Bone marrow (tissue), 2 donors: ENCODE data around the gene DNAJA3.
"Not testable (repeated sequence)": the region's sequence is repeated elsewhere in the genome, so short reads cannot be mapped to it uniquely, and the experiment has no call there.

ENCODE experiments used
- DNase-seq, 2 donors: peaks; one replicate each; lab custom pipeline; 2025; lab: John Stamatoyannopoulos, UW

DNAJA3 gene

GRCh38 chr16:4387781-4388180 is 37.9 kb upstream of the DNAJA3 start:
- no peak for DNase-seq

GRCh38 chr16:4388271-4389021 is 37.2 kb upstream of the DNAJA3 start:
- DNase-seq: no peak

GRCh38 chr16:4389051-4389955 is 36.4 kb upstream of the DNAJA3 start:
- no peak for DNase-seq

GRCh38 chr16:4390266-4391260 is 35.1 kb upstream of the DNAJA3 start:
- DNase-seq: no peak

GRCh38 chr16:4391631-4392381 is 33.9 kb upstream of the DNAJA3 start:
- DNase-seq: no peak

- no peak for DNase-seq
These were observed 33.1 kb upstream of the DNAJA3 start for GRCh38 chr16:4392382-4393239.

- DNase-seq: no peak
These were observed 32.4 kb upstream of the DNAJA3 start for GRCh38 chr16:4393240-4393600.

- not testable (repeated sequence) for DNase-seq
These were observed 31.8 kb upstream of the DNAJA3 start for GRCh38 chr16:4393850-4394249.

GRCh38 chr16:4395055-4395726 is 30.5 kb upstream of the DNAJA3 start:
- no peak for DNase-seq

GRCh38 chr16:4399001-4399730 is 26.5 kb upstream of the DNAJA3 start:
- no peak for DNase-seq

- no peak for DNase-seq
These were observed 24.6 kb upstream of the DNAJA3 start for GRCh38 chr16:4401094-4401501.

- no peak for DNase-seq
These were observed 24.2 kb upstream of the DNAJA3 start for GRCh38 chr16:4401510-4401909.

- DNase-seq: peak; percentile 25 to 52
These were observed 23.1 kb upstream of the DNAJA3 start for GRCh38 chr16:4402439-4403132.

- no peak for DNase-seq
These were observed 22.3 kb upstream of the DNAJA3 start for GRCh38 chr16:4403133-4403949.

- DNase-seq: peak in 1 of 2 donors; percentile 16
These were observed 21.3 kb upstream of the DNAJA3 start for GRCh38 chr16:4404247-4404966.

GRCh38 chr16:4404967-4405696 is 20.5 kb upstream of the DNAJA3 start:
- no peak for DNase-seq
